HG03060 (cell line): ENCODE results near the gene RTL1.

ENCODE experiments used
- ATAC-seq: cut with Tn5 transposase; IDR thresholded peaks from one replicate; pipeline ENCODE4 v1.9.1; 2021; ENCODE audit warnings: low read depth, moderate number of reproducible peaks; ENCODE audit not compliant: unreplicated experiment

The RTL1 gene

GRCh38 chr14:100903672-100904185 is at the start of gene RTL1:
TSS of gene RTL1 (minus strand) at chr14:100903722. CDS start at chr14:100884788, 18,934 bp downstream.
- no peak for ATAC-seq

- ATAC-seq, result no peak
Measured at GRCh38 chr14:100950024-100950423, 46.5 kb upstream of the RTL1 start.

- ATAC-seq, result no peak
Measured at GRCh38 chr14:100944052-100944451, 40.5 kb upstream of the RTL1 start.

- ATAC-seq, result no peak
Measured at GRCh38 chr14:100930270-100930669, 26.7 kb upstream of the RTL1 start.

GRCh38 chr14:100915560-100915959 is 12.0 kb upstream of the RTL1 start:
- no peak for ATAC-seq

GRCh38 chr14:100914597-100915021 is 11.1 kb upstream of the RTL1 start:
- ATAC-seq, result no peak

- no peak for ATAC-seq
Measured at GRCh38 chr14:100911665-100912316, 8.3 kb upstream of the RTL1 start.

GRCh38 chr14:100910888-100911664 is 7.6 kb upstream of the RTL1 start:
- ATAC-seq, result no peak

GRCh38 chr14:100909439-100909838 is 5.9 kb upstream of the RTL1 start:
- ATAC-seq, result no peak

- ATAC-seq, result no peak
Measured at GRCh38 chr14:100907240-100907639, 3.7 kb upstream of the RTL1 start.

GRCh38 chr14:100906420-100906819 is 2.9 kb upstream of the RTL1 start:
- ATAC-seq, result no peak

GRCh38 chr14:100905166-100905565 is 1.6 kb upstream of the RTL1 start:
- ATAC-seq, result no peak

- ATAC-seq, result no peak
Measured at GRCh38 chr14:100904307-100905087, 975 bp upstream of the RTL1 start.

GRCh38 chr14:100903134-100903468 is 421 bp downstream of the RTL1 start:
- no peak for ATAC-seq

- no peak for ATAC-seq
Measured at GRCh38 chr14:100902295-100903133, 1.0 kb downstream of the RTL1 start.

- no peak for ATAC-seq
Measured at GRCh38 chr14:100901391-100902183, 1.9 kb downstream of the RTL1 start.

- no peak for ATAC-seq
Measured at GRCh38 chr14:100900837-100901390, 2.6 kb downstream of the RTL1 start.

- ATAC-seq, result no peak
Measured at GRCh38 chr14:100899884-100900771, 3.4 kb downstream of the RTL1 start.
